ENCODE results near the gene GABARAPL1.
"Not testable (repeated sequence)": the region's sequence is repeated elsewhere in the genome, so short reads cannot be mapped to it uniquely, and the experiment has no call there.

Gene GABARAPL1

DNA sequence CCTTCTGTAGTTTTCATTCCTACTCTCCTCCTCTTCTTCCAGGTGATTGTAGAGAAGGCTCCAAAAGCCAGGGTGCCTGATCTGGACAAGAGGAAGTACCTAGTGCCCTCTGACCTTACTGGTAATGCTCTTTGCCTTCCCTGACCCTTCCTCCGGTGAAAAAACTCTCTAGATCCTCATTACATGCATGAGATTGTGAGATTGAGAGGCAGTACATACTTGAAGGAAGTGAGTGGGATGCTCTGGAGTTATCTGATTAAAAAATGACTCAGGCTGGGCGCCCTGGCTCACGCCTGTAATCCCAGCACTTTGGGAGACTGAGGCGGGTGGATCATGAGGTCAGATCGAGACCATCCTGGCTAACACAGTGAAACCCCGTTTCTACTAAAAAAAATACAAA is 5.3 kb downstream of the GABARAPL1 start:
- no peak overlapping the region for H3K4me3 ChIP-seq (ENCODE audit: control insufficient read depth, low read depth, low read length)
- TF ChIP-seq, protein P1, sequence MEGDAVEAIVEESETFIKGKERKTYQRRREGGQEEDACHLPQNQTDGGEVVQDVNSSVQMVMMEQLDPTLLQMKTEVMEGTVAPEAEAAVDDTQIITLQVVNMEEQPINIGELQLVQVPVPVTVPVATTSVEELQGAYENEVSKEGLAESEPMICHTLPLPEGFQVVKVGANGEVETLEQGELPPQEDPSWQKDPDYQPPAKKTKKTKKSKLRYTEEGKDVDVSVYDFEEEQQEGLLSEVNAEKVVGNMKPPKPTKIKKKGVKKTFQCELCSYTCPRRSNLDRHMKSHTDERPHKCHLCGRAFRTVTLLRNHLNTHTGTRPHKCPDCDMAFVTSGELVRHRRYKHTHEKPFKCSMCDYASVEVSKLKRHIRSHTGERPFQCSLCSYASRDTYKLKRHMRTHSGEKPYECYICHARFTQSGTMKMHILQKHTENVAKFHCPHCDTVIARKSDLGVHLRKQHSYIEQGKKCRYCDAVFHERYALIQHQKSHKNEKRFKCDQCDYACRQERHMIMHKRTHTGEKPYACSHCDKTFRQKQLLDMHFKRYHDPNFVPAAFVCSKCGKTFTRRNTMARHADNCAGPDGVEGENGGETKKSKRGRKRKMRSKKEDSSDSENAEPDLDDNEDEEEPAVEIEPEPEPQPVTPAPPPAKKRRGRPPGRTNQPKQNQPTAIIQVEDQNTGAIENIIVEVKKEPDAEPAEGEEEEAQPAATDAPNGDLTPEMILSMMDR (conservative IDR thresholded peaks at IDR 0.05; ENCODE audit: control insufficient read depth, insufficient read depth, low read depth, low read length) = no peak
- DNase-seq (ENCODE audit: low read depth) = no peak

DNA sequence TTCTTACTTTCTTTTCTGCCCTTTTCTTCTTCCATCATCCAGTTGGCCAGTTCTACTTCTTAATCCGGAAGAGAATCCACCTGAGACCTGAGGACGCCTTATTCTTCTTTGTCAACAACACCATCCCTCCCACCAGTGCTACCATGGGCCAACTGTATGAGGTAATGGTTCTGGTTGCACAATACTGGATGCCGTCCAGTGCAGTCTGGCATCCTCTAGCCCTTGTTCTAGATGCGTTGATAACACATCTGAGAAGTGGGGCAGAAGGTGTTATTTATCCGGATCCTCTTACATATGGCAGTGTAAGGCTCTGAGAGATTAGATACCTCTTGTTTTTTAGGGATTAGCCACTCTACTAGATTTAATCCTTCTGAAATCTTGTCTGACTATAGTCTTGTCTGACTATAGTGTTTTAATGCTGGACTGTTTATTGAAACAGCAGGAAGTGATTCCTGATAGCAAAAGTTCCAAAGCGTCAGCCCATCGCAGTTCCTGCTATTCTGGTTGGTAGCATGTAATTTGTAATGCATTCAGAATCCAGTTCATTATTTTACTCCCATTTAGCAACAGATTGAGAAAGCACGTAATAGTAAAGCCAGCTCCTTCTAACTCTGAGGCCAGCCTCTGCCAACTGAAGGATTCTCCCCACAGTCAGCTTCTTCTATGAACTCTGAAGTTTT is 7.9 kb downstream of the GABARAPL1 start:
- TF ChIP-seq, protein P1 (conservative IDR thresholded peaks at IDR 0.05; ENCODE audit: control insufficient read depth, insufficient read depth, low read depth, low read length) = no peak
- DNase-seq (ENCODE audit: low read depth) = peak; percentile 86
- H3K4me3 ChIP-seq (ENCODE audit: control insufficient read depth, low read depth, low read length) = no peak overlapping the region

DNA sequence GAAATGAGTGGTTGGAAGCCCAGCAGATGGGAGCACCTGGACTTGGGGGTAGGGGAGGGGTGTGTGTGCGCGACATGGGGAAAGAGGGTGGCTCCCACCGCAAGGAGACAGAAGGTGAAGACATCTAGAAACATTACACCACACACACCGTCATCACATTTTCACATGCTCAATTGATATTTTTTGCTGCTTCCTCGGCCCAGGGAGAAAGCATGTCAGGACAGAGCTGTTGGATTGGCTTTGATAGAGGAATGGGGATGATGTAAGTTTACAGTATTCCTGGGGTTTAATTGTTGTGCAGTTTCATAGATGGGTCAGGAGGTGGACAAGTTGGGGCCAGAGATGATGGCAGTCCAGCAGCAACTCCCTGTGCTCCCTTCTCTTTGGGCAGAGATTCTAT is 9.2 kb downstream of the GABARAPL1 start:
- no peak overlapping the region for H3K4me3 ChIP-seq (ENCODE audit: control insufficient read depth, low read depth, low read length)
- no peak for DNase-seq (ENCODE audit: low read depth)
- TF ChIP-seq, protein P1 (conservative IDR thresholded peaks at IDR 0.05; ENCODE audit: control insufficient read depth, insufficient read depth, low read depth, low read length) = no peak

DNA sequence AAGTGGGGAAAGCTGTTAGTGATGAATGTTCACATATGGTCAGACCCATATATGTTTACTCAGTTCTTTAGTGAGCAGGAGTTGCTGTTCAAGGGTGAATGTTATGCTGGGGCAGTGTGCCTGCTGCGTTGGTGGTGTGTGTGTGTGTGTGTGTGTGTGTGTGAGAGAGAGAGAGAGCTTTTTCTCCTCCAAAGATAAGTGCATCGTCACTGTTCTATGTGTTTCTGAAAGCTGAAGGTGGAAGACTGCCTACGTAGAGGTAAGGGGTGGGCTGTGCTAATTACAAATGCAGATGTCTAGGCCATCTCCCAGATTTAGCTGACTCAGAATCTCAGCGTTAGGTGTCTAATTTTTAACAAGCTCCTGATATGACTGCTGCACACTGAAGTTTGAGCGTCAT is 10.5 kb downstream of the GABARAPL1 start:
- no peak overlapping the region for H3K4me3 ChIP-seq (ENCODE audit: control insufficient read depth, low read depth, low read length)
- TF ChIP-seq, protein P1 (conservative IDR thresholded peaks at IDR 0.05; ENCODE audit: control insufficient read depth, insufficient read depth, low read depth, low read length) = no peak
- no peak for DNase-seq (ENCODE audit: low read depth)

DNA sequence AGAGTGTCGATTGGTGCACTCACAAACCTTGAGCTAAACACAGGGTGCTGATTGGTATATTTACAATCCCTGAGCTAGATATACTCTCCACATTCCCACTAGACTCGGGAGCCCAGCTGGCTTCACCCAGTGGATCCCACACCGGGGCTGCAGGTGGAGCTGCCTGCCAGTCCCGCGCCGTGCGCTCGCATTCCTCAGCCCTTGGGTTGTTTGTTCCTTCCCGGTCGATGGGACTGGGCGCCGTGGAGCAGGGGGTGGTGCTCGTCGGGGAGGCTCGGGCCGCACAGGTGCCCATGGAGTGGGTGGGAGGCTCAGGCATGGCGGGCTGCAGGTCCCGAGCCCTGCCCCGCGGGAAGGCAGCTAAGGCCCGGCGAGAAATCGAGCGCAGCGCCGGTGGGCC is 12.7 kb downstream of the GABARAPL1 start:
- not testable (repeated sequence) for DNase-seq (ENCODE audit: low read depth); H3K4me3 ChIP-seq (ENCODE audit: control insufficient read depth, low read depth, low read length)

DNA sequence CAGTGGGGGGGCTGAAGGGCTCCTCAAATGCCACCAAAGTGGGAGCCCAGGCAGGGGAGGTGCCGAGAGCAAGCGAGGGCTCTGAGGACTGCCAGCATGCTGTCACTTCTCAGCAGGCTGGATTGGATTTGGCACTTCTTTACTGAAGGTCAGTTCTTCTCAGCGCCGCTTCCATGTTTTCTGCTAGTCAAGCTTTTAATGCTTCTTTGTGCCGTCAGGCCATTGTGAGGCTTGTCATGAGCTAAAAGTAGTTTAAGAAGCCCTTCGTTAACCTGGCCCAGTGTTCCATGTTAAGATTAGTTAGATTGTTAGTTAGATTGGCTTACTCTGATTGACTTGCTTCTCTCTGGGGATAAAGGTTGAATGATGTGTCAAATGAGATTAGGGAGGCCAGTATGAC is 13.4 kb downstream of the GABARAPL1 start:
- no peak for DNase-seq (ENCODE audit: low read depth)
- no peak overlapping the region for H3K4me3 ChIP-seq (ENCODE audit: control insufficient read depth, low read depth, low read length)
- TF ChIP-seq, protein P1 (conservative IDR thresholded peaks at IDR 0.05; ENCODE audit: control insufficient read depth, insufficient read depth, low read depth, low read length) = no peak

DNA sequence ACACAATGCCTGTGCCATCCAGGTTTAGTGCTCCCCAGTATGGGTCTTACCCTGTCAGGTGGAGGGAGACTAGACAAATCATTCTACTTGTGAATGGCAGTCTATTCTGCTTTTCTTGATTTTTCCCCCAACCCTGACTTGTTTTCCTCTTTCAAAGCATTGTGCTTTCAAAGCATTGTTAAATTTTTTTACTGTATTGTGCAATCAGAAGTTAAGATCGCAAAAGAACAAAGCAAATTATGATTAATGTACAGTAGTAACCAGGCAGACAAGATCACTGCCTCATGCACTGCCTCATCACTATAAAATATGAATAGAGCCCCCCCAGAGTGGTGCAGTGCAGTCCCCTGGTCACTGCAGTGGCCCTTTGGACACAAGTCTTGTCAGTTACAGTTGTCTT is 14.1 kb downstream of the GABARAPL1 start:
- H3K4me3 ChIP-seq (ENCODE audit: control insufficient read depth, low read depth, low read length) = no peak overlapping the region
- TF ChIP-seq, protein P1 (conservative IDR thresholded peaks at IDR 0.05; ENCODE audit: control insufficient read depth, insufficient read depth, low read depth, low read length) = no peak
- no peak for DNase-seq (ENCODE audit: low read depth)
